ENCODE data around the gene CFAP57. TPM values are rescaled to one million over a fixed set of nuclear protein-coding genes. Genes with fewer than 3 reads are reported as not detected.
A peak's percentile ranks its signal among the peaks of the same experiment; 100 is the strongest.

The CFAP57 gene
- total RNA-seq, 1 donor from 2014 or later: not detected

- Histone ChIP-seq H3K27ac (replicated peaks) (no peak overlapping the region), H3K9me3 (replicated peaks) (no peaks in the 10 kb centered on the region), H3K27me3 (ENCODE audit: low read depth) (no peaks in the 10 kb centered on the region), H3K36me3 (no peaks in the 10 kb centered on the region), H3K4me3 (no peak overlapping the region), H3K4me1 (peaks cover 24% of the 10 kb centered on the region)
- TF ChIP-seq CTCF (IDR thresholded peaks at IDR 0.05; ENCODE audit: borderline replicate concordance): no peak
- DNase-seq: no peak
- intact Hi-C loops (cut with micrococcal nuclease): no loop called here
Observed at GRCh38 chr1:43253173-43253572, 81.0 kb downstream of the CFAP57 start.

- H3K4me3 ChIP-seq: no peak overlapping the region
- no peak for TF ChIP-seq CTCF (IDR thresholded peaks at IDR 0.05; ENCODE audit: borderline replicate concordance)
- intact Hi-C loops (cut with micrococcal nuclease): no loop called here
- no peaks in the 10 kb centered on the region for H3K36me3 ChIP-seq
- peaks cover 24% of the 10 kb centered on the region for H3K4me1 ChIP-seq
- H3K27me3 ChIP-seq (ENCODE audit: low read depth): no peaks in the 10 kb centered on the region
- H3K27ac ChIP-seq (replicated peaks): no peak overlapping the region
- H3K9me3 ChIP-seq (replicated peaks): no peaks in the 10 kb centered on the region
- DNase-seq: no peak
Observed at GRCh38 chr1:43253876-43254275, 81.7 kb downstream of the CFAP57 start.

- no peak overlapping the region for H3K4me3 ChIP-seq
- no peaks in the 10 kb centered on the region for H3K9me3 ChIP-seq (replicated peaks)
- peak; percentile 42 for DNase-seq
- H3K27ac ChIP-seq (replicated peaks): peak overlapping the region; percentile 42
- peaks cover 24% of the 10 kb centered on the region for H3K4me1 ChIP-seq
- intact Hi-C loops (cut with micrococcal nuclease): no loop called here
- H3K27me3 ChIP-seq (ENCODE audit: low read depth): no peaks in the 10 kb centered on the region
- no peak for TF ChIP-seq CTCF (IDR thresholded peaks at IDR 0.05; ENCODE audit: borderline replicate concordance)
- no peaks in the 10 kb centered on the region for H3K36me3 ChIP-seq
Observed at GRCh38 chr1:43255438-43256210, 83.5 kb downstream of the CFAP57 start.

GRCh38 chr1:43256675-43257570, 84.8 kb downstream of the CFAP57 start:
- intact Hi-C loops (cut with micrococcal nuclease): no loop called here
- DNase-seq: no peak
- no peak overlapping the region for H3K4me3 ChIP-seq
- no peak overlapping the region for H3K27ac ChIP-seq (replicated peaks)
- no peak for TF ChIP-seq CTCF (IDR thresholded peaks at IDR 0.05; ENCODE audit: borderline replicate concordance)
- no peaks in the 10 kb centered on the region for H3K9me3 ChIP-seq (replicated peaks)
- H3K4me1 ChIP-seq: peaks cover 24% of the 10 kb centered on the region
- H3K36me3 ChIP-seq: no peaks in the 10 kb centered on the region
- no peaks in the 10 kb centered on the region for H3K27me3 ChIP-seq (ENCODE audit: low read depth)

- TF ChIP-seq CTCF (IDR thresholded peaks at IDR 0.05; ENCODE audit: borderline replicate concordance): no peak
- intact Hi-C loops (cut with micrococcal nuclease): no loop called here
Observed at GRCh38 chr1:43258370-43258769, 86.2 kb downstream of the CFAP57 start.

More at GRCh38 chr1:43258370-43258769, 86.2 kb downstream of the CFAP57 start:
- peaks cover 24% of the 10 kb centered on the region for H3K4me1 ChIP-seq
- no peak overlapping the region for H3K27ac ChIP-seq (replicated peaks)
- H3K4me3 ChIP-seq: no peak overlapping the region
- H3K27me3 ChIP-seq (ENCODE audit: low read depth): no peaks in the 10 kb centered on the region
- no peak for DNase-seq
- no peaks in the 10 kb centered on the region for H3K36me3 ChIP-seq
- H3K9me3 ChIP-seq (replicated peaks): peaks cover 8% of the 10 kb centered on the region
